Inflammatory macrophage (primary cell): ENCODE measurements around the gene ZCCHC17.

Source experiments
- DNase-seq, 2 donors: peaks; one replicate each; pipeline ENCODE4 v3.0.0-alpha.2; 2020 to 2022

Gene ZCCHC17

GRCh38 chr1:31371121-31371959 lies 74.5 kb downstream of the ZCCHC17 start:
- peak; percentile 63 to 72 for DNase-seq

- DNase-seq, result no peak
Observed at GRCh38 chr1:31372051-31372450, 75.2 kb downstream of the ZCCHC17 start.

- no peak for DNase-seq
Observed at GRCh38 chr1:31372751-31373055, 75.9 kb downstream of the ZCCHC17 start.

GRCh38 chr1:31373056-31373896 lies 76.4 kb downstream of the ZCCHC17 start, which contains the start of gene FABP3:
Gene FABP3, minus strand, starts transcription at chr1:31373076. Its CDS starts 62 bp downstream, at chr1:31373014.
- peak; percentile 63 to 91 for DNase-seq

- DNase-seq, result no peak
Observed at GRCh38 chr1:31373897-31374486, 77.2 kb downstream of the ZCCHC17 start.

- no peak for DNase-seq
Observed at GRCh38 chr1:31374511-31375196, 77.8 kb downstream of the ZCCHC17 start.

- DNase-seq, result no peak
Observed at GRCh38 chr1:31376375-31377134, 79.7 kb downstream of the ZCCHC17 start.

GRCh38 chr1:31377364-31377863 lies 80.6 kb downstream of the ZCCHC17 start:
- no peak for DNase-seq

GRCh38 chr1:31378001-31378400 lies 81.2 kb downstream of the ZCCHC17 start:
- DNase-seq, result peak; percentile 36 to 52

- DNase-seq, result no peak
Observed at GRCh38 chr1:31380181-31380580, 83.3 kb downstream of the ZCCHC17 start.

GRCh38 chr1:31381394-31382294 lies 84.8 kb downstream of the ZCCHC17 start:
- DNase-seq, result no peak

GRCh38 chr1:31382379-31382989 lies 85.7 kb downstream of the ZCCHC17 start:
- no peak for DNase-seq

- peak; percentile 68 to 85 for DNase-seq
Observed at GRCh38 chr1:31383967-31384366, 87.1 kb downstream of the ZCCHC17 start.

- DNase-seq, result peak in 1 of 2 donors; percentile 23
Observed at GRCh38 chr1:31386576-31387243, 89.9 kb downstream of the ZCCHC17 start.

- peak; percentile 36 to 66 for DNase-seq
Observed at GRCh38 chr1:31387612-31388011, 90.8 kb downstream of the ZCCHC17 start.

- no peak for DNase-seq
Observed at GRCh38 chr1:31389616-31390015, 92.8 kb downstream of the ZCCHC17 start.

- DNase-seq, result no peak
Observed at GRCh38 chr1:31390071-31390470, 93.2 kb downstream of the ZCCHC17 start.

GRCh38 chr1:31393463-31393862 lies 96.6 kb downstream of the ZCCHC17 start:
- no peak for DNase-seq

- peak; percentile 81 to 85 for DNase-seq
Observed at GRCh38 chr1:31394584-31395193, 97.9 kb downstream of the ZCCHC17 start.
